Smooth muscle cell (in vitro differentiated cells): ENCODE measurements around the gene POU2F1. TPM values are rescaled to one million over a fixed set of nuclear protein-coding genes. Genes with fewer than 3 reads are reported as not detected.

Experiments used
- DNase-seq: peaks from one replicate; lab custom pipeline; 2025; ENCODE audit not compliant: unreplicated experiment; lab: John Stamatoyannopoulos, UW
- H2AFZ ChIP-seq: fragments of 200-600 bp; sonication (generic); 2 replicates; pipeline ENCODE4 v1.6.0; 2016; ENCODE audit warnings: antibody characterized with exemption, low read depth, mild to moderate bottlenecking
- H3F3A ChIP-seq: fragments of 200-600 bp; sonication (generic); 2 replicates; pipeline ENCODE4 v1.6.0; 2017; ENCODE audit warnings: antibody characterized with exemption, low read depth
- H3K27ac ChIP-seq: fragments of 200-600 bp; sonication (generic); 2 replicates; pipeline ENCODE4 v1.5.1; 2016; ENCODE audit warnings: low read depth, mild to moderate bottlenecking
- H3K27me3 ChIP-seq: fragments of 200-600 bp; sonication (generic); 2 replicates; pipeline ENCODE4 v1.6.1; 2016; ENCODE audit warnings: low read depth, mild to moderate bottlenecking
- H3K36me3 ChIP-seq: fragments of 200-600 bp; sonication (generic); 2 replicates; pipeline ENCODE4 v1.5.1; 2016; ENCODE audit warnings: low read depth
- H3K4me1 ChIP-seq: fragments of 200-600 bp; sonication (generic); 2 replicates; pipeline ENCODE4 v1.5.1; 2016; ENCODE audit warnings: low read depth
- H3K4me2 ChIP-seq: fragments of 200-600 bp; sonication (generic); 2 replicates; pipeline ENCODE4 v1.6.0; 2016; ENCODE audit warnings: mild to moderate bottlenecking
- H3K4me3 ChIP-seq: fragments of 200-600 bp; sonication (generic); 2 replicates; pipeline ENCODE4 v1.5.1; 2016; ENCODE audit warnings: mild to moderate bottlenecking
- H3K79me2 ChIP-seq: fragments of 200-600 bp; sonication (generic); 2 replicates; pipeline ENCODE4 v1.6.0; 2016; ENCODE audit warnings: low read depth, mild to moderate bottlenecking
- H3K9ac ChIP-seq: fragments of 200-600 bp; sonication (generic); 2 replicates; pipeline ENCODE4 v1.6.0; 2016; ENCODE audit warnings: low read depth
- H3K9me3 ChIP-seq: fragments of 200-600 bp; sonication (generic); replicated peaks from 2 replicates; pipeline ENCODE4 v1.5.1; 2016; ENCODE audit warnings: low read depth
- H4K20me1 ChIP-seq: fragments of 200-600 bp; sonication (generic); 2 replicates; pipeline ENCODE4 v1.6.0; 2016; ENCODE audit warnings: low read depth
- CTCF ChIP-seq: fragments of 200-600 bp; sonication (generic); IDR thresholded peaks from 2 replicates; pipeline ENCODE4 v1.5.1; 2017; ENCODE audit warnings: borderline replicate concordance, mild to moderate bottlenecking, antibody characterized with exemption; ENCODE audit not compliant: insufficient read depth, poor library complexity, severe bottlenecking
- WGBS: methylation state at CpG from one replicate; pipeline ENCODE4 v1.1.7; 2016; ENCODE audit warnings: low lambda C conversion rate; 5-methylcytosine and 5-hydroxymethylcytosine counted together
- polyA plus RNA-seq: library from polyadenylated mRNA; unstranded; fragments of >200 nt; fragmentation: Nextera tagmentation; extraction: Ambion mirVana; gene quantifications from 2 replicates; pipeline ENCODE4 v1.2.1, GENCODE V29; 2016
- total RNA-seq: library from RNA; depleted of rRNA; stranded (reverse); fragments of >200 nt; gene quantifications from 2 replicates; pipeline ENCODE4 v1.2.3, GENCODE V29; 2014

Gene POU2F1
- total and polyA plus RNA-seq, 2 experiments from 2014 or later, result 5.3 to 15.6 TPM

GRCh38 chr1:167465743-167466142 is 245.1 kb downstream of the POU2F1 start:
- no peaks in the 10 kb centered on the region for H3K9me3 ChIP-seq
- no peak overlapping the region for H3K27ac ChIP-seq
- H3K9ac ChIP-seq, result no peak overlapping the region
- DNase-seq, result no peak
- peaks cover 25% of the 10 kb centered on the region for H3K4me1 ChIP-seq
- no peak overlapping the region for H2AFZ ChIP-seq
- H3K79me2 ChIP-seq, result no peaks in the 10 kb centered on the region
- no peaks in the 10 kb centered on the region for H4K20me1 ChIP-seq
- H3F3A ChIP-seq, result peaks cover 3% of the 10 kb centered on the region
- 69% methylated on average over 1 of the region's 1 CpG for WGBS
- no peaks in the 10 kb centered on the region for H3K36me3 ChIP-seq
- TF ChIP-seq CTCF, result no peak
- H3K27me3 ChIP-seq, result no peaks in the 10 kb centered on the region
- no peak overlapping the region for H3K4me2 ChIP-seq
- H3K4me3 ChIP-seq, result no peak overlapping the region

- Histone ChIP-seq H3K79me2 (no peaks in the 10 kb centered on the region), H2AFZ (no peak overlapping the region), H3K4me3 (no peak overlapping the region), H3K9me3 (no peaks in the 10 kb centered on the region), H3K9ac (no peak overlapping the region), H3K36me3 (no peaks in the 10 kb centered on the region), H3K27ac (no peak overlapping the region), H4K20me1 (no peaks in the 10 kb centered on the region), H3K27me3 (no peaks in the 10 kb centered on the region), H3K4me2 (peak overlapping the region; percentile 11), H3F3A (peaks cover 3% of the 10 kb centered on the region), H3K4me1 (peaks cover 25% of the 10 kb centered on the region)
- no peak for TF ChIP-seq CTCF
- no peak for DNase-seq
- WGBS, result 49% methylated on average over 15 of the region's 15 CpGs
Measured at GRCh38 chr1:167467126-167467710, 246.5 kb downstream of the POU2F1 start.

GRCh38 chr1:167467752-167468151 is 247.1 kb downstream of the POU2F1 start:
- no peak for TF ChIP-seq CTCF
- Histone ChIP-seq H3K9ac (no peak overlapping the region), H3K27me3 (no peaks in the 10 kb centered on the region), H3K79me2 (no peaks in the 10 kb centered on the region), H4K20me1 (no peaks in the 10 kb centered on the region), H3K4me1 (peaks cover 25% of the 10 kb centered on the region), H2AFZ (no peak overlapping the region), H3K36me3 (no peaks in the 10 kb centered on the region), H3F3A (peaks cover 3% of the 10 kb centered on the region), H3K4me3 (no peak overlapping the region), H3K4me2 (peak overlapping the region; percentile 11), H3K9me3 (no peaks in the 10 kb centered on the region), H3K27ac (no peak overlapping the region)
- DNase-seq, result no peak
- WGBS, result 73% methylated on average over 9 of the region's 9 CpGs

- H3K9me3 ChIP-seq, result no peaks in the 10 kb centered on the region
- H3K4me3 ChIP-seq, result no peak overlapping the region
- no peak overlapping the region for H2AFZ ChIP-seq
- H3K36me3 ChIP-seq, result no peaks in the 10 kb centered on the region
- no peak overlapping the region for H3K27ac ChIP-seq
- TF ChIP-seq CTCF, result no peak
- no peaks in the 10 kb centered on the region for H3K27me3 ChIP-seq
- H3K4me2 ChIP-seq, result no peak overlapping the region
- H3K79me2 ChIP-seq, result no peaks in the 10 kb centered on the region
- 94% methylated on average over 7 of the region's 7 CpGs for WGBS
- H3K4me1 ChIP-seq, result peaks cover 21% of the 10 kb centered on the region
- no peak for DNase-seq
- H3K9ac ChIP-seq, result no peak overlapping the region
- peaks cover 3% of the 10 kb centered on the region for H3F3A ChIP-seq
- no peaks in the 10 kb centered on the region for H4K20me1 ChIP-seq
Measured at GRCh38 chr1:167469280-167469965, 248.7 kb downstream of the POU2F1 start.
